ENCODE data around the gene ST6GAL1. TPM values are rescaled to one million over a fixed set of nuclear protein-coding genes. Genes with fewer than 3 reads are reported as not detected.

ST6GAL1 gene
- total RNA-seq, 1 experiment from 2014 or later: 15.6 TPM

DNA sequence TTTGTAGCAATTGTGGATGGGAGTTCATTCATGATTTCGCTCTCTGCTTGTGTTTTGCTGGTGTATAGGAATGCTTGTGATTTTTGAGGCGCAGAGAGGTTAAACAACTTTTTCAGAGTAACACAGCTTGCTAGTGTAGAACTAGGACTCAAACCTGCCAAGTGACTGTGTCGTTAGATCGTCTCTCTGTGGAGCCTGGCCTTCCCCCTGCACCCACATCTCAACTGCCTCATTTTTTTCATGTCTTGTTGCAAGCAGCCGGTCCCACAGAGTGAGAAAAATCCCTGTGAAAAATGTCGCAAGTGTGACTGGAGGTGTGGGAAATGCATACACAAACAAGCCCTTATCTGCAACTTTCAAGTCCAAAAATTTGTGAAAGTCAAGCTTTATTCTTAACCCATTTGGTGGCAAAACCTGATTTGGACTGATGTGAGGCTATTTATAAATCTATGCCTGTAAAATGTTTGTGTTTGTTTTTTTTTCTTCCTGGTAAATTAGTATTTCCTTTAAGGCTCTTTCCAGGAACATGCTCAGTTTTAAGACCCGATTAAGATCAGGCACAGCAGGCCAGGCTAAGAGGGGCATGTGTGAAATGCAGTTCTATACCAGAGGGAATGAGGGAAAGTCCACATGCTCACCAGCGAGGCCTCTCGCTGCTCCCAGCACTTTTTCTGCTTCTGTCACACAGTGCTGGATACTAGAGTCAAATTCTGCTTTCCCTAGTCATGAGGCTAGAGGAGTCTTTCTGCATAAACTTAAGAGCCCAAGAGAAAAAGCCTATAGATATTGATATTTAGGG lies 25.8 kb downstream of the ST6GAL1 start:
- Histone ChIP-seq H3K79me2 (ENCODE audit: insufficient read depth, low read length) (no peaks in the 10 kb centered on the region), H3K4me1 (ENCODE audit: control insufficient read depth in 1 of 2, insufficient read depth in 2 of 2, low read length in 2 of 2) (no peaks in the 10 kb centered on the region), H3K4me3 (replicated peaks in 1 of 2; ENCODE audit: low read depth in 1 of 2, low read length in 2 of 2) (no peak overlapping the region), H3K9ac (ENCODE audit: low read length) (no peak overlapping the region), H3K27me3 (ENCODE audit: insufficient read depth, low read length) (no peaks in the 10 kb centered on the region), H3K9me3 (ENCODE audit: control insufficient read depth in 1 of 2, insufficient read depth in 1 of 2, low read depth in 1 of 2, low read length in 2 of 2) (no peaks in the 10 kb centered on the region), H3K9me2 (ENCODE audit: insufficient read depth) (no peaks in the 10 kb centered on the region), H3K27ac (ENCODE audit: low read depth, low read length) (no peak overlapping the region), H4K20me1 (ENCODE audit: insufficient read depth) (no peaks in the 10 kb centered on the region), H3K36me3 (ENCODE audit: control insufficient read depth in 1 of 2, insufficient read depth in 2 of 2, low read length in 2 of 2) (no peaks in the 10 kb centered on the region), H2AFZ (ENCODE audit: low read depth, low read length, poor library complexity, severe bottlenecking) (no peak overlapping the region), H3K4me2 (ENCODE audit: low read length) (no peak overlapping the region)
- BruUV-seq (replicated peaks): no TSS peak
- RAD21 ChIA-PET (ENCODE audit: low non-redundant PET in 1 of 2, low total read pairs in 2 of 2, uncharacterized antibody in 2 of 2, unreplicated experiment in 2 of 2): interaction anchor here in 1 of 2 experiments (0.5 kb wide), 1 partner anchor 15 kb away, joined by 7 read pairs; no protein-coding TSS in a partner anchor
- intact Hi-C loops (cut with micrococcal nuclease): no loop called here
- POLR2A ChIA-PET: no interaction called here
- no peak for TF ChIP-seq YY1 (IDR thresholded peaks at IDR 0.05; ENCODE audit: extremely low read depth, insufficient replicate concordance, low read depth, low read length)
- no peak for TF ChIP-seq ATF3 (IDR thresholded peaks at IDR 0.05)
- no peak for TF ChIP-seq EZH2phosphoT487 (IDR thresholded peaks at IDR 0.05; ENCODE audit: borderline replicate concordance)
- no peak for TF ChIP-seq FOSL1 (IDR thresholded peaks at IDR 0.05; ENCODE audit: low read depth)
- TF ChIP-seq POLR2AphosphoS5 (IDR thresholded peaks at IDR 0.05; ENCODE audit: low read depth, low read length): no peak
- TF ChIP-seq ZFX (IDR thresholded peaks at IDR 0.05): no peak
- no peak for TF ChIP-seq EGR1 (IDR thresholded peaks at IDR 0.05; ENCODE audit: low read depth)
- TF ChIP-seq ELF1 (IDR thresholded peaks at IDR 0.05; ENCODE audit: borderline replicate concordance, low read depth): no peak
- TF ChIP-seq JUND (IDR thresholded peaks at IDR 0.05): no peak
- TF ChIP-seq SP1 (IDR thresholded peaks at IDR 0.05; ENCODE audit: low read depth): no peak
- DNase-seq (ENCODE audit: low read depth, low spot score) (no peak), ATAC-seq (no peak)
- CTCF ChIA-PET: no interaction called here

Measured in HCT116 (cell line).